ENCODE measurements around the gene TCF7L1. TPM values are rescaled to one million over a fixed set of nuclear protein-coding genes. Genes with fewer than 3 reads are reported as not detected.

Gene TCF7L1
- total RNA-seq, 2 donors from 2014 or later: 3.1 to 4.0 TPM

- H3K9me3 ChIP-seq: no peaks in the 10 kb centered on the region
- peaks cover 0 to 44% of the 10 kb centered on the region in 2 donors for H3K4me1 ChIP-seq
- TF ChIP-seq CTCF (IDR thresholded peaks at IDR 0.05): no peak
- no peaks in the 10 kb centered on the region for H3K36me3 ChIP-seq
- no peak for DNase-seq (ENCODE audit: low spot score)
- no peak overlapping the region for H3K4me3 ChIP-seq
- H3K27ac ChIP-seq: no peak overlapping the region
- H3K27me3 ChIP-seq: no peaks in the 10 kb centered on the region
Observed at GRCh38 chr2:85185431-85185940, 52.3 kb downstream of the TCF7L1 start.

- H3K4me1 ChIP-seq: peaks cover 0 to 33% of the 10 kb centered on the region in 2 donors
Observed at GRCh38 chr2:85187069-85187468, 53.9 kb downstream of the TCF7L1 start.

GRCh38 chr2:85188852-85189251 lies 55.7 kb downstream of the TCF7L1 start:
- no peak overlapping the region for H3K4me3 ChIP-seq
- no peaks in the 10 kb centered on the region for H3K27me3 ChIP-seq
- no peak for DNase-seq (ENCODE audit: low spot score)
- peaks cover 0 to 24% of the 10 kb centered on the region in 2 donors for H3K4me1 ChIP-seq
- no peaks in the 10 kb centered on the region for H3K9me3 ChIP-seq
- no peaks in the 10 kb centered on the region for H3K36me3 ChIP-seq
- no peak for TF ChIP-seq CTCF (IDR thresholded peaks at IDR 0.05)
- H3K27ac ChIP-seq: no peak overlapping the region

More at GRCh38 chr2:85187069-85187468, 53.9 kb downstream of the TCF7L1 start:
- Histone ChIP-seq H3K36me3 (no peaks in the 10 kb centered on the region), H3K4me3 (no peak overlapping the region), H3K27ac (no peak overlapping the region), H3K27me3 (no peaks in the 10 kb centered on the region), H3K9me3 (no peaks in the 10 kb centered on the region)
- DNase-seq (ENCODE audit: low spot score): no peak
- no peak for TF ChIP-seq CTCF (IDR thresholded peaks at IDR 0.05)

- Histone ChIP-seq H3K4me3 (no peak overlapping the region), H3K27ac (peak overlapping the region in 1 of 2 donors; percentile 15), H3K4me1 (peaks cover 0 to 24% of the 10 kb centered on the region in 2 donors), H3K27me3 (no peaks in the 10 kb centered on the region), H3K36me3 (no peaks in the 10 kb centered on the region), H3K9me3 (no peaks in the 10 kb centered on the region)
- no peak for DNase-seq (ENCODE audit: low spot score)
- TF ChIP-seq CTCF (IDR thresholded peaks at IDR 0.05): no peak
Observed at GRCh38 chr2:85189606-85190270, 56.5 kb downstream of the TCF7L1 start.

GRCh38 chr2:85191157-85191556 lies 58.0 kb downstream of the TCF7L1 start:
- no peak for TF ChIP-seq CTCF (IDR thresholded peaks at IDR 0.05)
- DNase-seq (ENCODE audit: low spot score): no peak
- Histone ChIP-seq H3K9me3 (no peaks in the 10 kb centered on the region), H3K27ac (peak overlapping the region in 1 of 2 donors; percentile 41), H3K4me1 (peaks cover 0 to 32% of the 10 kb centered on the region in 2 donors), H3K36me3 (no peaks in the 10 kb centered on the region), H3K4me3 (no peak overlapping the region), H3K27me3 (no peaks in the 10 kb centered on the region)

Data from right atrium auricular region (tissue), 2 donors.